HEK293 (cell line): ENCODE results near the gene KRT79.

Experiments
- ZBTB8A ChIP-seq: fragments of 450-650 bp; formaldehyde crosslinking; IDR thresholded peaks from 2 replicates; pipeline ENCODE4 v1.5.1; 2016; ENCODE audit warnings: missing biosample characterization, missing genetic modification characterization
- ZNF221 ChIP-seq: fragments of 450-650 bp; formaldehyde crosslinking; IDR thresholded peaks from 2 replicates; pipeline ENCODE4 v1.5.1; 2017; ENCODE audit warnings: missing biosample characterization, missing genetic modification characterization, borderline replicate concordance
- ZNF292 ChIP-seq: fragments of 450-650 bp; formaldehyde crosslinking; IDR thresholded peaks from 2 replicates; pipeline ENCODE4 v1.5.1; 2016; ENCODE audit warnings: low read depth, missing biosample characterization, missing genetic modification characterization, borderline replicate concordance
- ZXDB ChIP-seq: fragments of 450-650 bp; formaldehyde crosslinking; IDR thresholded peaks from 2 replicates; pipeline ENCODE4 v1.5.1; 2016; ENCODE audit warnings: missing biosample characterization, missing genetic modification characterization
- TF ChIP-seq, protein P1 (sequence below): fragments of 450-650 bp; formaldehyde crosslinking; IDR thresholded peaks from 2 replicates; pipeline ENCODE4 v1.5.1; 2016; ENCODE audit warnings: missing biosample characterization, missing genetic modification characterization
- TF ChIP-seq, protein P2 (sequence below): fragments of 450-650 bp; formaldehyde crosslinking; conservative IDR thresholded peaks from 2 replicates; pipeline ENCODE4 v1.5.1; 2016; ENCODE audit warnings: low read depth, missing biosample characterization, missing genetic modification characterization

DNA sequence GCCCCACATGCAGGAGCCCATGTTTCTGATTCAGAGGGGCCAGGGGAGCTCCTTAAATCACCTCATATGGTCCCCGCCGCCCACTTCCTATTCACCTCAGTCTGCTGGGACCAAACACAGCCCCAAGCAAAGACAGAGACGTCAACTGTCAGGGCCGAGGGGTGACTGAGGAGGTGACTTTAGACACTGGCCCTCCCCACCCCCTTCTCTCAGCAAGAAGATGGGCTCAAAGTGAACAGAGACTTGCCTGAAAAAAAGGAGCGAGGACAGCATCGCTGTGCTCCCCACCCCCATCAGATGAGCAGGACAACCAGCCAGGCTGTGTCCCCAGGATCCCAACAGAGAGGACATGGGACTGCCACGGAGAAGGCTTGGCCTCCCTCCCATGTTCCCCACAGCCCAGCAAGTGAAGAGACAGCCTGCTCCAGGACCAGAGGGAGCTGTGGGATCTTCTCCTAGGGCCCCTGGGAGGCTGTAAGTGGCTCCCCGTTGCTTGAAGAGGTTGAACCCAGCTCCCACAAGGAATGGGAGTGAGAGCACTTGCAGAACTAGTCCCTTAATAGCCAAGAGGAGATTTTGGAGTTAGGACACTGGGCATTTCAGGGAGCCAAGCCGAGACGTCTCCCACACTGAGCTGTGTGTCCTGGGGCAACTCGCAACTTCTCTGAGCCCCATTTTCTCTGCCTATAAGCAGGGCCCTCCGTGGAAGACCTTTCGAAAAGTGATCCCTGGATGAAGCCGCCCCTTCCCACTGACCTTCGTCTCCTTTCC lies 1.3 kb upstream of the KRT79 start:
- TF ChIP-seq ZNF292 (tag by site-specific recombination) (no peak), ZNF221 (tag by site-specific recombination) (no peak), ZBTB8A (tag by site-specific recombination) (no peak), ZXDB (tag by site-specific recombination) (no peak)
- TF ChIP-seq, protein P1, sequence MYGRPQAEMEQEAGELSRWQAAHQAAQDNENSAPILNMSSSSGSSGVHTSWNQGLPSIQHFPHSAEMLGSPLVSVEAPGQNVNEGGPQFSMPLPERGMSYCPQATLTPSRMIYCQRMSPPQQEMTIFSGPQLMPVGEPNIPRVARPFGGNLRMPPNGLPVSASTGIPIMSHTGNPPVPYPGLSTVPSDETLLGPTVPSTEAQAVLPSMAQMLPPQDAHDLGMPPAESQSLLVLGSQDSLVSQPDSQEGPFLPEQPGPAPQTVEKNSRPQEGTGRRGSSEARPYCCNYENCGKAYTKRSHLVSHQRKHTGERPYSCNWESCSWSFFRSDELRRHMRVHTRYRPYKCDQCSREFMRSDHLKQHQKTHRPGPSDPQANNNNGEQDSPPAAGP = no peak
- TF ChIP-seq, protein P2, sequence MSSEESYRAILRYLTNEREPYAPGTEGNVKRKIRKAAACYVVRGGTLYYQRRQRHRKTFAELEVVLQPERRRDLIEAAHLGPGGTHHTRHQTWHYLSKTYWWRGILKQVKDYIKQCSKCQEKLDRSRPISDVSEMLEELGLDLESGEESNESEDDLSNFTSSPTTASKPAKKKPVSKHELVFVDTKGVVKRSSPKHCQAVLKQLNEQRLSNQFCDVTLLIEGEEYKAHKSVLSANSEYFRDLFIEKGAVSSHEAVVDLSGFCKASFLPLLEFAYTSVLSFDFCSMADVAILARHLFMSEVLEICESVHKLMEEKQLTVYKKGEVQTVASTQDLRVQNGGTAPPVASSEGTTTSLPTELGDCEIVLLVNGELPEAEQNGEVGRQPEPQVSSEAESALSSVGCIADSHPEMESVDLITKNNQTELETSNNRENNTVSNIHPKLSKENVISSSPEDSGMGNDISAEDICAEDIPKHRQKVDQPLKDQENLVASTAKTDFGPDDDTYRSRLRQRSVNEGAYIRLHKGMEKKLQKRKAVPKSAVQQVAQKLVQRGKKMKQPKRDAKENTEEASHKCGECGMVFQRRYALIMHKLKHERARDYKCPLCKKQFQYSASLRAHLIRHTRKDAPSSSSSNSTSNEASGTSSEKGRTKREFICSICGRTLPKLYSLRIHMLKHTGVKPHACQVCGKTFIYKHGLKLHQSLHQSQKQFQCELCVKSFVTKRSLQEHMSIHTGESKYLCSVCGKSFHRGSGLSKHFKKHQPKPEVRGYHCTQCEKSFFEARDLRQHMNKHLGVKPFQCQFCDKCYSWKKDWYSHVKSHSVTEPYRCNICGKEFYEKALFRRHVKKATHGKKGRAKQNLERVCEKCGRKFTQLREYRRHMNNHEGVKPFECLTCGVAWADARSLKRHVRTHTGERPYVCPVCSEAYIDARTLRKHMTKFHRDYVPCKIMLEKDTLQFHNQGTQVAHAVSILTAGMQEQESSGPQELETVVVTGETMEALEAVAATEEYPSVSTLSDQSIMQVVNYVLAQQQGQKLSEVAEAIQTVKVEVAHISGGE (tag by site-specific recombination) = no peak
